ENCODE data around the gene KPNA1. TPM values are rescaled to one million over a fixed set of nuclear protein-coding genes. Genes with fewer than 3 reads are reported as not detected.
A peak's percentile ranks its signal among the peaks of the same experiment; 100 is the strongest.

Gene KPNA1
- total and polyA plus RNA-seq, 2 of the 13 experiments (the other 11 are each of a cell fraction or from before 2014, with no cell fraction given), result 15.4 to 30.0 TPM

DNA sequence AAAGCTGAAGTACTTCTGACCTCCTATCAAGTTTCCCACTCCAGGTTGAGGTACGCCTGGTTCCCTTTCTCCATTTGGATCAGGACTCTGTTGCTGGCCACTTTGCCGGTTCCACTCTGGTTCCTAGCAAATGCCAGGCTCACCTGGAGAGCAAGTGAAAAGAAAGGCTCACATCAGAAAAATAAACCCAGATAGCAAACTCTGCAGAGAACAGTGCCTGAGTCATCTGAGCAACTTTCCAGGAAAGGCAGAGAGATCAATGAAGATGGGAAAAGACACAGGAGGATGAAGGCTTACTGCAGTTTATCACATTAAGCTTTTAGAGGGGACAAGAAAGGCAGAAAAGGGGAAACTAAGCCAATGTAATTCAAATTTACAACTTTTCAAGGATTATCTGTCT is 57.0 kb downstream of the KPNA1 start:
- TF ChIP-seq BCL6 (CRISPR knock-in tag; IDR thresholded peaks at IDR 0.05), result 0 out of 2 replicates have a peak, but pooled peaks have one; percentile 23
- no peak for TF ChIP-seq ZNF615 (CRISPR knock-in tag; IDR thresholded peaks at IDR 0.05; ENCODE audit: borderline replicate concordance)
- POLR2A ChIA-PET, result interaction anchor here (1.4 kb wide), 1 partner anchor 73 kb away, joined by 3 read pairs; the partner anchor contains the start of gene FAM162A
- Histone ChIP-seq H2AFZ (ENCODE audit: low read length) (no peak overlapping the region), H3K4me1 (ENCODE audit: insufficient read depth, low read length) (peaks cover 16% of the 10 kb centered on the region), H3K4me3 (replicated peaks in 1 of 3; ENCODE audit: insufficient read depth in 1 of 3, low read depth in 2 of 3, low read length in 3 of 3) (no peak overlapping the region), H4K20me1 (ENCODE audit: insufficient read depth, low read length) (no peaks in the 10 kb centered on the region), H3K4me2 (ENCODE audit: low read depth, low read length) (no peak overlapping the region), H3K27me3 (ENCODE audit: control insufficient read depth in 1 of 2, insufficient read depth in 2 of 2, low read length in 2 of 2) (no peaks in the 10 kb centered on the region), H3K9me3 (ENCODE audit: low read length) (no peaks in the 10 kb centered on the region), H3K79me2 (ENCODE audit: insufficient read depth, low read length) (no peaks in the 10 kb centered on the region), H3K9ac (ENCODE audit: insufficient read depth, low read depth, low read length) (no peak overlapping the region), H3K27ac (ENCODE audit: extremely low read length, insufficient read depth, low read length) (no peak overlapping the region), H3K36me3 (replicated peaks in 1 of 2; ENCODE audit: control insufficient read depth in 1 of 2, insufficient read depth in 2 of 2, low read length in 2 of 2) (peaks cover 8 to 58% of the 10 kb centered on the region in 2 experiments)
- ATAC-seq, result no peak
- DNase-seq (ENCODE audit: low spot score), result no peak
- 100% methylated on average over 2 of the region's 2 CpGs for WGBS (ENCODE audit: low lambda C conversion rate)
- no TSS peak for BruUV-seq (replicated peaks)
- intact Hi-C loops (cut with micrococcal nuclease; ENCODE audit: unreplicated experiment), result no loop called here
- CTCF ChIA-PET (ENCODE audit: low intra/inter-chr PET ratio, low total read pairs), result no interaction called here
- in situ Hi-C loops (cut with HindIII; ENCODE audit: extremely low pct_ligation_motif_present, low pct_unique_long_range_greater_than_20kb), result no loop called here
- FAIRE-seq, result no peak

DNA sequence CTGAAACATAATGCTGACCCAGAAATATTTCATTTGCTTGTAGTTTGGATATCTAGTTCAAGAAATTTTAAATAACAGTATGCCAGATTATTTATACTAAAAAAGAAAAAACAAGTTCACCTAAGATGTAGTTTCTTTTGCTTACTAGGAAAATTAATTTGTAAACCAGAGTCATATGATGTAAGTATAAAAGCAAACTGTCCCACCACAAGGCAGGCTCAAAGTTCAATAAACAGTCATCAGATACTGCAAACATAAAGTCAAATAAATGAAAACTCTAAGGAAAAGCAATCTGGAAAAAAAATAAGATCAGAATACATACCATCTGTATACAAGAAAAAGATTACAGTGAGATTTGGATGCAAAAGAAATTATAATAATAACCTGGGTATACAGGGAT is 58.7 kb downstream of the KPNA1 start:
- H4K20me1 ChIP-seq (ENCODE audit: insufficient read depth, low read length), result no peaks in the 10 kb centered on the region
- H3K4me3 ChIP-seq (replicated peaks in 1 of 3; ENCODE audit: insufficient read depth in 1 of 3, low read depth in 2 of 3, low read length in 3 of 3), result no peak overlapping the region
- BruUV-seq (replicated peaks), result no TSS peak
- peaks cover 9 to 54% of the 10 kb centered on the region in 2 experiments for H3K36me3 ChIP-seq (replicated peaks in 1 of 2; ENCODE audit: control insufficient read depth in 1 of 2, insufficient read depth in 2 of 2, low read length in 2 of 2)
- DNase-seq (ENCODE audit: low spot score), result peak; percentile 35
- H3K4me1 ChIP-seq (ENCODE audit: insufficient read depth, low read length), result peaks cover 16% of the 10 kb centered on the region
- H3K4me2 ChIP-seq (ENCODE audit: low read depth, low read length), result no peak overlapping the region
- H3K27me3 ChIP-seq (ENCODE audit: control insufficient read depth in 1 of 2, insufficient read depth in 2 of 2, low read length in 2 of 2), result no peaks in the 10 kb centered on the region
- peak; percentile 37 for FAIRE-seq
- TF ChIP-seq HNF4A (CRISPR knock-in tag; IDR thresholded peaks at IDR 0.05) (0 out of 2 replicates have a peak, but pooled peaks have one; percentile 12), ETV5 (CRISPR knock-in tag; IDR thresholded peaks at IDR 0.05; ENCODE audit: borderline replicate concordance) (no peak), NFE2L1 (CRISPR knock-in tag; IDR thresholded peaks at IDR 0.05; ENCODE audit: borderline replicate concordance) (no peak), RFXAP (CRISPR knock-in tag; IDR thresholded peaks at IDR 0.05; ENCODE audit: borderline replicate concordance) (no peak), BCL6 (CRISPR knock-in tag; IDR thresholded peaks at IDR 0.05) (peak; percentile 81)
- TF ChIP-seq, protein P1, sequence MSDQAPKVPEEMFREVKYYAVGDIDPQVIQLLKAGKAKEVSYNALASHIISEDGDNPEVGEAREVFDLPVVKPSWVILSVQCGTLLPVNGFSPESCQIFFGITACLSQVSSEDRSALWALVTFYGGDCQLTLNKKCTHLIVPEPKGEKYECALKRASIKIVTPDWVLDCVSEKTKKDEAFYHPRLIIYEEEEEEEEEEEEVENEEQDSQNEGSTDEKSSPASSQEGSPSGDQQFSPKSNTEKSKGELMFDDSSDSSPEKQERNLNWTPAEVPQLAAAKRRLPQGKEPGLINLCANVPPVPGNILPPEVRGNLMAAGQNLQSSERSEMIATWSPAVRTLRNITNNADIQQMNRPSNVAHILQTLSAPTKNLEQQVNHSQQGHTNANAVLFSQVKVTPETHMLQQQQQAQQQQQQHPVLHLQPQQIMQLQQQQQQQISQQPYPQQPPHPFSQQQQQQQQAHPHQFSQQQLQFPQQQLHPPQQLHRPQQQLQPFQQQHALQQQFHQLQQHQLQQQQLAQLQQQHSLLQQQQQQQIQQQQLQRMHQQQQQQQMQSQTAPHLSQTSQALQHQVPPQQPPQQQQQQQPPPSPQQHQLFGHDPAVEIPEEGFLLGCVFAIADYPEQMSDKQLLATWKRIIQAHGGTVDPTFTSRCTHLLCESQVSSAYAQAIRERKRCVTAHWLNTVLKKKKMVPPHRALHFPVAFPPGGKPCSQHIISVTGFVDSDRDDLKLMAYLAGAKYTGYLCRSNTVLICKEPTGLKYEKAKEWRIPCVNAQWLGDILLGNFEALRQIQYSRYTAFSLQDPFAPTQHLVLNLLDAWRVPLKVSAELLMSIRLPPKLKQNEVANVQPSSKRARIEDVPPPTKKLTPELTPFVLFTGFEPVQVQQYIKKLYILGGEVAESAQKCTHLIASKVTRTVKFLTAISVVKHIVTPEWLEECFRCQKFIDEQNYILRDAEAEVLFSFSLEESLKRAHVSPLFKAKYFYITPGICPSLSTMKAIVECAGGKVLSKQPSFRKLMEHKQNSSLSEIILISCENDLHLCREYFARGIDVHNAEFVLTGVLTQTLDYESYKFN (CRISPR knock-in tag; conservative IDR thresholded peaks at IDR 0.05), result 0 out of 2 replicates have a peak, but pooled peaks have one; percentile 17
- TF ChIP-seq, protein P2, sequence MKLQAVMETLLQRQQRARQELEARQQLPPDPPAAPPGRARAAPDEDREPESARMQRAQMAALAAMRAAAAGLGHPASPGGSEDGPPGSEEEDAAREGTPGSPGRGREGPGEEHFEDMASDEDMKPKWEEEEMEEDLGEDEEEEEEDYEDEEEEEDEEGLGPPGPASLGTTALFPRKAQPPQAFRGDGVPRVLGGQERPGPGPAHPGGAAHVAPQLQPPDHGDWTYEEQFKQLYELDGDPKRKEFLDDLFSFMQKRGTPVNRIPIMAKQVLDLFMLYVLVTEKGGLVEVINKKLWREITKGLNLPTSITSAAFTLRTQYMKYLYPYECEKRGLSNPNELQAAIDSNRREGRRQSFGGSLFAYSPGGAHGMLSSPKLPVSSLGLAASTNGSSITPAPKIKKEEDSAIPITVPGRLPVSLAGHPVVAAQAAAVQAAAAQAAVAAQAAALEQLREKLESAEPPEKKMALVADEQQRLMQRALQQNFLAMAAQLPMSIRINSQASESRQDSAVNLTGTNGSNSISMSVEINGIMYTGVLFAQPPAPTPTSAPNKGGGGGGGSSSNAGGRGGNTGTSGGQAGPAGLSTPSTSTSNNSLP (IDR thresholded peaks at IDR 0.05; ENCODE audit: low read depth, low read length), result peak; percentile 60; the same call in 1 of the 2 replicates
- intact Hi-C loops (cut with micrococcal nuclease; ENCODE audit: unreplicated experiment), result no loop called here
- no peaks in the 10 kb centered on the region for H3K79me2 ChIP-seq (ENCODE audit: insufficient read depth, low read length)
- ChIA-PET POLR2A (no interaction called here), CTCF (ENCODE audit: low intra/inter-chr PET ratio, low total read pairs) (no interaction called here)
- ATAC-seq, result no peak
- H3K9me3 ChIP-seq (ENCODE audit: low read length), result no peaks in the 10 kb centered on the region
- no peak overlapping the region for H2AFZ ChIP-seq (ENCODE audit: low read length)
- H3K27ac ChIP-seq (ENCODE audit: extremely low read length, insufficient read depth, low read length), result no peak overlapping the region
- in situ Hi-C loops (cut with HindIII; ENCODE audit: extremely low pct_ligation_motif_present, low pct_unique_long_range_greater_than_20kb), result no loop called here
- H3K9ac ChIP-seq (ENCODE audit: insufficient read depth, low read depth, low read length), result no peak overlapping the region

Data from HepG2 (cell line).